GM21786 (cell line): Measurements from ENCODE around the gene PDZRN4.
"Not testable (repeated sequence)": the region's sequence is repeated elsewhere in the genome, so short reads cannot be mapped to it uniquely, and the experiment has no call there.

Experiments used
- ATAC-seq: cut with Tn5 transposase; IDR thresholded peaks from one replicate; pipeline ENCODE4 v1.9.1; 2021; ENCODE audit not compliant: unreplicated experiment

Gene PDZRN4

GRCh38 chr12:41545761-41546160 is 357.6 kb downstream of the PDZRN4 start:
- no peak for ATAC-seq

GRCh38 chr12:41547071-41547470 is 359.0 kb downstream of the PDZRN4 start:
- not testable (repeated sequence) for ATAC-seq

DNA sequence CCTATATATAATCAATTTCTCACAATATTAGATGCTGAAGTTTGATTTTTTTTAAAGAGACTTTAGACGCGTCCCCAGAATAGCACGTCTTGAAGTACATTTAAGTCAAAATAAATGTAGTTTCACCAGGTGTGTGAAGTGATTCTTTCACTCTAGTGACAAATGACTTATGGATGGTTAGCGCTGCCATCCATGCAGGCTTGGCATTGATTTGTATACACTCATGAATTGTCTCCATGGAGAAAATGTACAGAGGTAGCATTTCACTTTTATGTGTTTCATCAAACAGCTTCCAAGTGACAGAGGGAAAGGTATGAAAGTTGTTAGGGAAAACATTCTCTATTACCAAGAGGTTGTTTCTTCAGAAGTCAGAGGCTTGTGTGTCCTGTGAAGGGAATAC is 360.8 kb downstream of the PDZRN4 start:
- no peak for ATAC-seq

- ATAC-seq, result no peak
These were observed 364.5 kb downstream of the PDZRN4 start for GRCh38 chr12:41552588-41552987.

GRCh38 chr12:41556176-41556575 is 368.1 kb downstream of the PDZRN4 start:
- ATAC-seq, result no peak

GRCh38 chr12:41557344-41557743 is 369.2 kb downstream of the PDZRN4 start:
- ATAC-seq, result no peak

GRCh38 chr12:41558671-41559070 is 370.6 kb downstream of the PDZRN4 start:
- ATAC-seq, result no peak

DNA sequence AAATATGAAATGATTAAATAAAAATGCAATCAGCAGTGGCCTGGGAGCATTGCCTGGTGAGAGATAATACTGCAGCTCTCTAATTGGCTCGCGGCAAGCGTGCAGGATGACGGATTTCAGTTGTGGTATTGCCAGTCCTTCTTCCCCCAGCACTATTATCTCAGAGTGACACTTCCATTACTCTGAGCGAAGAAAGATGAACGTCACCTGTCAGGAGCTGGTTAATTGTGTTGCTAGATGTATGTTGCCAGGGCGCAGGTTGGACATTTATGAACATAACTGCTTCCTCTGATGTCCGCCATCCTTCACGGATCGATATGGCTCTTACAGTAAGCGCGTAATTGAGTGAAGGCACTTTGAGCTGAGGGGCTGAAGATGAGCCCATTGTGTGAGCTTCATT is 374.9 kb downstream of the PDZRN4 start:
- ATAC-seq, result no peak

DNA sequence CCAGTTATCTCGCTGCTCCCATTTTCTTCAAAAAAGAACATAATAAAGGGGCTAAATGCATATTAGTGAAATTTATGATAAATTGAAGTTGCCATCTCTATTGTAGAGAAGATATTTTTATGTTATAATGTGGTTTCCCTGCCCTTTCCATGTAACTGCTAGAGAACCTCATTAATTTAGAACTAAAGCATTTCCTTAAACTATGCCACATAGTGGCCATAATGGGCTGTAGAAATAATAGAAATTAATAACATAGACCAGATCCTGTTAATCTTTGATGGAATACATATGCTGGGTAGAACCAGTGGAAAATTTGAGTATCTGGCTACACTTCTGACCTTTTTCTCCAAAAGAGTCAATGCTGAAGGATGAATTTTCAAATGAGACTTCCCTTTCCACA is 376.7 kb downstream of the PDZRN4 start:
- no peak for ATAC-seq

GRCh38 chr12:41566703-41567102 is 378.6 kb downstream of the PDZRN4 start:
- no peak for ATAC-seq

DNA sequence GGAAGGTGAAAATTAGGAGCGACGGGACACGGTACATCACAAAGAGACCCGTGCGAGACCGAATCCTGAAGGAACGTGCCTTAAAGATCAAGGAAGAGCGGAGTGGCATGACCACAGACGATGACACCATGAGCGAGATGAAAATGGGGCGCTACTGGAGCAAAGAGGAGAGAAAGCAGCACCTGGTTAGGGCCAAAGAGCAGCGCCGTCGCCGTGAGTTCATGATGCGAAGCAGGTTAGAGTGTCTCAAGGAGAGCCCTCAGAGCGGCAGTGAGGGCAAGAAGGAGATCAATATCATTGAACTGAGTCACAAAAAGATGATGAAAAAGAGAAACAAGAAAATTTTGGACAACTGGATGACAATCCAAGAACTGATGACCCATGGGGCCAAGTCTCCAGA is 385.3 kb downstream of the PDZRN4 start:
- no peak for ATAC-seq

- no peak for ATAC-seq
These were observed 388.8 kb downstream of the PDZRN4 start for GRCh38 chr12:41576925-41577324.

DNA sequence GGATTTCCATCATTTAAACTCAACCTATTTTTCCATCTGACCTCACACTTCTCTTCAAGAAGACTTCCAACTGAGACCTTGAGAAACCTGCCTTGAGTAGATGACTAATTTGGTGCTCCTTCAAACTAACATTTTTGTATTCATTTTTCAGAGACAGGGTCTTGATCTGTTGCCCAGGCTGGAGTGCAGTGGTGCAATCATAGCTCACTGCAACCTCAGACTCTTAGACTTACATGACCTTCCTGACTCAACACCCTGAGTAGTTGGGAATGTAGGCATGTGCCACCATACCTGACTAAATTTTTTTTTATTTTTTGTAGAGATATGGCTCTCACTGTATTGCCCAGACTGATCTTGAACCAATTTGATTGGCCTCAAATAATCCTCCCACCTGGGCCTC is 389.9 kb downstream of the PDZRN4 start:
- ATAC-seq, result no peak

- ATAC-seq, result no peak
These were observed 397.7 kb downstream of the PDZRN4 start for GRCh38 chr12:41585784-41586183.

DNA sequence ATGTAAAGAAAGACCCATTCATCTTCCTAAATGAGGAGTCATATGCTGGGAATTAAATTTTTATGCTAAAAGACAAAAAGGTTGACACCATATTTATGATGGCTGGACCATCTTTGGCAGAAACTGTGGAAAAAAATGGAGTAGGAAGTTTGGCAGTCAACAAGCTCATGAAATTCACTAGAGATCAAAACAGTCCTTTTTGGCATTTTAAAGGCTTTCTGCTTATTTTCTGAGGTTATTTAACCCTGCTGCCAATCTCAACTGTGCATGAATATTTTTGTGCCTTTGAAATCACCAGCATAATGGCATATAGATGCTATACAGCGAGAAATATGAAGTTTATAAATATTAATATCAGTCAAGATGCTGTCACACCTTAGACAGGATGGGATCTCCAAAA is 399.5 kb downstream of the PDZRN4 start:
- ATAC-seq, result no peak

DNA sequence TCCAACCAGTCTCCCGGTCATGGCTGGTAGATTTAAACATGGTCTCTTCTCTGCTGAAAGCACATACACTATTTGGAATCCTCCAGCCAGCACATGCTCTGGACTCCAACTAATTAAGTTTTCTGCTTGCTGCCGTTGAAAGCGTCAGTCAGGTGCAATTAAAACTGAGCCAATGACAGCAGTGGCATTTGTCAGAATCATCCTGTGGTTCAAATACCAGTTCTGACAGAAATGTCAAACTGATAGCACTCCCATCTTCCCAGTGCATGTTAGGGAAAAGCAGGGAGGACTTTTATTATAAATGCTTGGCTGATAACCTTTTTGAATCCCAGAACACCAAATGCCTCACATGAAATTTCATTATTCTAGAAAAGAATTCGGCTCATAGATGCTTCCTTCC is 401.8 kb downstream of the PDZRN4 start:
- ATAC-seq, result no peak

DNA sequence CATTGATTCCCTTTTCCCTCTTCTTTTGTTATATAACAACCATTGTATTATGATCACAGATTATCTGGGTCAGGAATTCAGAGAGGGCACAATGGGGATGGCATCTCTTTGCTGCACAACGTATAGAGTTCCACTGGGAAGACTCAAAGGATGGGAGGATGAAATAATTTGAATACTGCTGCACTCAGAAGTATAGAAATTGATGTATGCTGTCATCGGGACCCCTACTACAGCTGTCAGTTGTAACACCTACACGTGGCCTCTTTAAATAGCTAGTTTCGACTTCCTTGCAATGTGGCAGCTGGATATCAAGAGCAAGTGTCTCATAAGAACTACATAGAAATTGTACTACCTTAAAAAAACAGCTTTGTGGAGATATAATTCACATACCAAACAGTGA is 408.1 kb downstream of the PDZRN4 start:
- no peak for ATAC-seq

- no peak for ATAC-seq
These were observed 416.7 kb downstream of the PDZRN4 start for GRCh38 chr12:41604830-41605229.

- ATAC-seq, result no peak
These were observed 417.6 kb downstream of the PDZRN4 start for GRCh38 chr12:41605545-41606305.

GRCh38 chr12:41606468-41607445 is 418.6 kb downstream of the PDZRN4 start:
- ATAC-seq, result no peak

GRCh38 chr12:41612892-41613557 is 424.9 kb downstream of the PDZRN4 start:
- ATAC-seq, result no peak
